ENCODE data around the gene SLC17A8.
A peak's percentile ranks its signal among the peaks of the same experiment; 100 is the strongest.
"Not testable (repeated sequence)": the region's sequence is repeated elsewhere in the genome, so short reads cannot be mapped to it uniquely, and the experiment has no call there.

Gene SLC17A8

GRCh38 chr12:100372853-100373640, 16.2 kb downstream of the SLC17A8 start:
- DNase-seq = no peak

GRCh38 chr12:100375038-100375735, 18.3 kb downstream of the SLC17A8 start:
- peak; percentile 22 for DNase-seq

GRCh38 chr12:100376161-100376560, 19.3 kb downstream of the SLC17A8 start:
- no peak for DNase-seq

- DNase-seq = no peak
Measured at GRCh38 chr12:100381379-100381778, 24.5 kb downstream of the SLC17A8 start.

- no peak for DNase-seq
Measured at GRCh38 chr12:100382338-100382737, 25.5 kb downstream of the SLC17A8 start.

GRCh38 chr12:100383586-100384558, 27.0 kb downstream of the SLC17A8 start:
- DNase-seq = no peak

GRCh38 chr12:100384559-100384935, 27.7 kb downstream of the SLC17A8 start:
- no peak for DNase-seq

- DNase-seq = no peak
Measured at GRCh38 chr12:100388382-100388781, 31.5 kb downstream of the SLC17A8 start.

- DNase-seq = no peak
Measured at GRCh38 chr12:100391856-100392255, 35.0 kb downstream of the SLC17A8 start.

- DNase-seq = no peak
Measured at GRCh38 chr12:100393200-100393599, 36.3 kb downstream of the SLC17A8 start.

GRCh38 chr12:100395811-100396210, 38.9 kb downstream of the SLC17A8 start:
- DNase-seq = no peak

- DNase-seq = no peak
Measured at GRCh38 chr12:100398307-100398706, 41.4 kb downstream of the SLC17A8 start.

GRCh38 chr12:100399095-100399494, 42.2 kb downstream of the SLC17A8 start:
- no peak for DNase-seq

- no peak for DNase-seq
Measured at GRCh38 chr12:100401660-100402059, 44.8 kb downstream of the SLC17A8 start.

- no peak for DNase-seq
Measured at GRCh38 chr12:100402763-100403162, 45.9 kb downstream of the SLC17A8 start.

- no peak for DNase-seq
Measured at GRCh38 chr12:100403446-100403845, 46.6 kb downstream of the SLC17A8 start.

GRCh38 chr12:100404769-100405407, 48.0 kb downstream of the SLC17A8 start:
- no peak for DNase-seq

GRCh38 chr12:100413001-100413400, 56.1 kb downstream of the SLC17A8 start:
- no peak for DNase-seq

GRCh38 chr12:100414739-100415138, 57.9 kb downstream of the SLC17A8 start:
- DNase-seq = no peak

- no peak for DNase-seq
Measured at GRCh38 chr12:100422646-100423045, 65.8 kb downstream of the SLC17A8 start.

- no peak for DNase-seq
Measured at GRCh38 chr12:100426145-100426544, 69.3 kb downstream of the SLC17A8 start.

- DNase-seq = no peak
Measured at GRCh38 chr12:100427078-100427477, 70.2 kb downstream of the SLC17A8 start.

- DNase-seq = not testable (repeated sequence)
Measured at GRCh38 chr12:100430251-100430650, 73.4 kb downstream of the SLC17A8 start.
